Smooth muscle cell (in vitro differentiated cells): ENCODE results near the gene LDAH. TPM values are rescaled to one million over a fixed set of nuclear protein-coding genes. Genes with fewer than 3 reads are reported as not detected.
A peak's percentile ranks its signal among the peaks of the same experiment; 100 is the strongest.

Experiments used
- DNase-seq: peaks from one replicate; lab custom pipeline; 2025; ENCODE audit not compliant: unreplicated experiment; lab: John Stamatoyannopoulos, UW
- H2AFZ ChIP-seq: fragments of 200-600 bp; sonication (generic); 2 replicates; pipeline ENCODE4 v1.6.0; 2016; ENCODE audit warnings: antibody characterized with exemption, low read depth, mild to moderate bottlenecking
- H3F3A ChIP-seq: fragments of 200-600 bp; sonication (generic); 2 replicates; pipeline ENCODE4 v1.6.0; 2017; ENCODE audit warnings: antibody characterized with exemption, low read depth
- H3K27ac ChIP-seq: fragments of 200-600 bp; sonication (generic); 2 replicates; pipeline ENCODE4 v1.5.1; 2016; ENCODE audit warnings: low read depth, mild to moderate bottlenecking
- H3K27me3 ChIP-seq: fragments of 200-600 bp; sonication (generic); 2 replicates; pipeline ENCODE4 v1.6.1; 2016; ENCODE audit warnings: low read depth, mild to moderate bottlenecking
- H3K36me3 ChIP-seq: fragments of 200-600 bp; sonication (generic); 2 replicates; pipeline ENCODE4 v1.5.1; 2016; ENCODE audit warnings: low read depth
- H3K4me1 ChIP-seq: fragments of 200-600 bp; sonication (generic); 2 replicates; pipeline ENCODE4 v1.5.1; 2016; ENCODE audit warnings: low read depth
- H3K4me2 ChIP-seq: fragments of 200-600 bp; sonication (generic); 2 replicates; pipeline ENCODE4 v1.6.0; 2016; ENCODE audit warnings: mild to moderate bottlenecking
- H3K4me3 ChIP-seq: fragments of 200-600 bp; sonication (generic); 2 replicates; pipeline ENCODE4 v1.5.1; 2016; ENCODE audit warnings: mild to moderate bottlenecking
- H3K79me2 ChIP-seq: fragments of 200-600 bp; sonication (generic); 2 replicates; pipeline ENCODE4 v1.6.0; 2016; ENCODE audit warnings: low read depth, mild to moderate bottlenecking
- H3K9ac ChIP-seq: fragments of 200-600 bp; sonication (generic); 2 replicates; pipeline ENCODE4 v1.6.0; 2016; ENCODE audit warnings: low read depth
- H3K9me3 ChIP-seq: fragments of 200-600 bp; sonication (generic); replicated peaks from 2 replicates; pipeline ENCODE4 v1.5.1; 2016; ENCODE audit warnings: low read depth
- H4K20me1 ChIP-seq: fragments of 200-600 bp; sonication (generic); 2 replicates; pipeline ENCODE4 v1.6.0; 2016; ENCODE audit warnings: low read depth
- WGBS: methylation state at CpG from one replicate; pipeline ENCODE4 v1.1.7; 2016; ENCODE audit warnings: low lambda C conversion rate; 5-methylcytosine and 5-hydroxymethylcytosine counted together
- polyA plus RNA-seq: library from polyadenylated mRNA; unstranded; fragments of >200 nt; fragmentation: Nextera tagmentation; extraction: Ambion mirVana; gene quantifications from 2 replicates; pipeline ENCODE4 v1.2.1, GENCODE V29; 2016
- total RNA-seq: library from RNA; depleted of rRNA; stranded (reverse); fragments of >200 nt; gene quantifications from 2 replicates; pipeline ENCODE4 v1.2.3, GENCODE V29; 2014
- TF ChIP-seq, protein P1 (sequence below): fragments of 200-600 bp; sonication (generic); IDR thresholded peaks from 2 replicates; pipeline ENCODE4 v1.5.1; 2017; ENCODE audit warnings: borderline replicate concordance, mild to moderate bottlenecking, antibody characterized with exemption; ENCODE audit not compliant: insufficient read depth, poor library complexity, severe bottlenecking

The LDAH gene
- total and polyA plus RNA-seq, 2 experiments from 2014 or later, result 14.9 to 15.7 TPM

DNA sequence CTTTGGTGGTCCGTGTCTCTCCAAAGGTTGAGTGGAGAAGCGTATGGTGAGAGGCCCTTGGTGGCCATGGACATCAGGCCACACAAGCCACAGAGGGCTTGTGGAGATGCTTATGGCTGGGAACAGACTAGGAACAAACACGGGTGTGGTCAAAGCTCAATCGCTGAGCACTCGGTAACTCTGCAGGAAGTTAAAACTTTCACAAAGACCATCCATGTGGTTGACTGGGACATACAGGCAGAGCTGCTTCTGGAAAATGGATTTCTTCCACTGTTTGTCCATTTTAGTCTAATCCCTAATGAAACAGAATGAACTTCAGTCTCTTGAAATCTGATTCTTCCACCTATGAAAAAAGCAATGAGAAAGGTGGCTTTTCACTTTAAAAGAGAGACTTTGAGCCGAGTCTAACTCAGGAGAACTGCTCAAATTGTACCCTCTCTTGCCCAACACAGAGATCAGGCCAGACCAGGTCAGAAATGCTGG is 138.3 kb downstream of the LDAH start:
- Histone ChIP-seq H3K27ac (no peak overlapping the region), H3K4me2 (no peak overlapping the region), H3K4me1 (no peaks in the 10 kb centered on the region), H3K79me2 (no peaks in the 10 kb centered on the region), H4K20me1 (no peaks in the 10 kb centered on the region), H3K27me3 (no peaks in the 10 kb centered on the region), H3K36me3 (no peaks in the 10 kb centered on the region), H2AFZ (no peak overlapping the region), H3K9me3 (no peaks in the 10 kb centered on the region), H3F3A (no peaks in the 10 kb centered on the region), H3K4me3 (no peak overlapping the region), H3K9ac (no peak overlapping the region)
- TF ChIP-seq, protein P1, sequence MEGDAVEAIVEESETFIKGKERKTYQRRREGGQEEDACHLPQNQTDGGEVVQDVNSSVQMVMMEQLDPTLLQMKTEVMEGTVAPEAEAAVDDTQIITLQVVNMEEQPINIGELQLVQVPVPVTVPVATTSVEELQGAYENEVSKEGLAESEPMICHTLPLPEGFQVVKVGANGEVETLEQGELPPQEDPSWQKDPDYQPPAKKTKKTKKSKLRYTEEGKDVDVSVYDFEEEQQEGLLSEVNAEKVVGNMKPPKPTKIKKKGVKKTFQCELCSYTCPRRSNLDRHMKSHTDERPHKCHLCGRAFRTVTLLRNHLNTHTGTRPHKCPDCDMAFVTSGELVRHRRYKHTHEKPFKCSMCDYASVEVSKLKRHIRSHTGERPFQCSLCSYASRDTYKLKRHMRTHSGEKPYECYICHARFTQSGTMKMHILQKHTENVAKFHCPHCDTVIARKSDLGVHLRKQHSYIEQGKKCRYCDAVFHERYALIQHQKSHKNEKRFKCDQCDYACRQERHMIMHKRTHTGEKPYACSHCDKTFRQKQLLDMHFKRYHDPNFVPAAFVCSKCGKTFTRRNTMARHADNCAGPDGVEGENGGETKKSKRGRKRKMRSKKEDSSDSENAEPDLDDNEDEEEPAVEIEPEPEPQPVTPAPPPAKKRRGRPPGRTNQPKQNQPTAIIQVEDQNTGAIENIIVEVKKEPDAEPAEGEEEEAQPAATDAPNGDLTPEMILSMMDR, result no peak
- whole genome bisulfite sequencing, result 96% methylated on average over 6 of the region's 6 CpGs
- DNase-seq, result no peak

DNA sequence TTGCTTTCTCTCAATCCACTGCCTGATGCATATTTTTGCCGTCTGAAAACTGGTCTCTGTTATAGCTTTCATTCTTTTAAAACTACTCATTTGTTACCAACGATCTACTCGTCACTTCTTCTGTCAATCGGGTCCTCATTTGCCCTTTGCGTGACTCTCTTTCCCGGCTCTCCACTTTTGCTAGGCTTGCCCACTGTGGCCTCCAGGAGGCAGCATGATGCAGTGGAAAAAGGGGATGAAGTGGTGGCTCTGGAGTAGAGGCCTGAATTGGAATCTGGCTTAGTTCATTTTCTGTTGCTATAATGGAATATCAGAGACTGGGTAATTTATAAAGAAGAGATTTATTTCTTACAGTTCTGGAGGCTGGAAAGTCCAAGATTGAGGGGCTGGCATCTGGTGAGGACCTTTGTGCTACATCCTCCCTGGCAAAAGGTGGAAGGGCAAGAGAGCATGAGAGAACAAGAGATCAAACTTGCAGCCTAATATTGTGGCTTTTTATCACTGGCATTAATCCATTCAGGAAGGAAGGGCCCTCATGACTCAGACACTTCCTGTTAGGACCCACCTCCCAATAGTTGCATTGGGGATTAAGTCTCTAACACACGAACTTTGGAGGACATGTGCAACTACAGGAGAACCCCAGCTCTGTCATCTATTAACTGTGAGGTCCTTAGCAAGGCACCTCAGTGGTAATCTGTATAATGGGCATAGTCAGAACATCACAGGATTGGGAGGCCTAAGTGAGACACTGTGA is 140.6 kb downstream of the LDAH start:
- no peak overlapping the region for H2AFZ ChIP-seq
- no peak for DNase-seq
- H3K4me1 ChIP-seq, result no peaks in the 10 kb centered on the region
- H3K4me2 ChIP-seq, result no peak overlapping the region
- H3K9ac ChIP-seq, result no peak overlapping the region
- H3K27me3 ChIP-seq, result no peaks in the 10 kb centered on the region
- TF ChIP-seq, protein P1, result peak; percentile 34
- H3K36me3 ChIP-seq, result no peaks in the 10 kb centered on the region
- no peak overlapping the region for H3K27ac ChIP-seq
- H4K20me1 ChIP-seq, result no peaks in the 10 kb centered on the region
- 64% methylated on average over 7 of the region's 7 CpGs for WGBS
- H3K9me3 ChIP-seq, result no peaks in the 10 kb centered on the region
- no peaks in the 10 kb centered on the region for H3F3A ChIP-seq
- H3K4me3 ChIP-seq, result no peak overlapping the region
- no peaks in the 10 kb centered on the region for H3K79me2 ChIP-seq

DNA sequence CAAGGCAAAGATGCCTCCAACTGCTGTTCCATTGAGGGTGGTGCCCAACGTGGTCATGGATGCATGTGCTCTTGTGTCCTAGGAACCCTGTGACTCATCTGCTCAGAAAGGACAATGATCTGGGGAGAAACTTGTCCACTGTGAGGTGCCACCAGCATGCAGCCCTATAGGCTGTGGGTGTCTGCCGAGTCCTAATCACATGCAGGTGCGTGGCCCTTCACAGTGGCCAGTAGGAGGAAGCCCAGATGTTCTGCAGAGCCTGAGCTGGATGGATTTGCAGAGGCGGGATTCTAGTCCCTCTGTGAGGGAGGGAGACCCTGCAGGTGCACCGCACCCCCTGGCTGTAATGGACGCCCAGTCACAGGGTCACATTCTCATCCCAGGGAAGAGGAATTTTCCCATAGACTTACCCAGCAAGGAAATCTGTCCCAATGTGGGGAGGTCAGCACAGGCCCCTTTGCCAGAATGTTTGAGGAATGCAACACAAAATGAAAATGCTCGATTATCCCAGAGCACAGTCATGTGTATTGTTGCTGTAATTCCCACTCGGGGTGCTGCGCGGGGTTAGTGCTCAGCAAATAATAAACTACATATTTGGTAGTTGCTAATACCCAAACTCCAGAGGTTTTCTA is 142.0 kb downstream of the LDAH start:
- TF ChIP-seq, protein P1, result no peak
- 96% methylated on average over 10 of the region's 10 CpGs for WGBS
- Histone ChIP-seq H3K9me3 (no peaks in the 10 kb centered on the region), H3K79me2 (no peaks in the 10 kb centered on the region), H3K27me3 (no peaks in the 10 kb centered on the region), H3K4me3 (no peak overlapping the region), H3F3A (no peaks in the 10 kb centered on the region), H2AFZ (no peak overlapping the region), H3K9ac (no peak overlapping the region), H3K4me1 (no peaks in the 10 kb centered on the region), H3K36me3 (no peaks in the 10 kb centered on the region), H3K4me2 (no peak overlapping the region), H4K20me1 (no peaks in the 10 kb centered on the region), H3K27ac (no peak overlapping the region)
- DNase-seq, result no peak
